ENCODE results near the gene PPEF1.

DNA sequence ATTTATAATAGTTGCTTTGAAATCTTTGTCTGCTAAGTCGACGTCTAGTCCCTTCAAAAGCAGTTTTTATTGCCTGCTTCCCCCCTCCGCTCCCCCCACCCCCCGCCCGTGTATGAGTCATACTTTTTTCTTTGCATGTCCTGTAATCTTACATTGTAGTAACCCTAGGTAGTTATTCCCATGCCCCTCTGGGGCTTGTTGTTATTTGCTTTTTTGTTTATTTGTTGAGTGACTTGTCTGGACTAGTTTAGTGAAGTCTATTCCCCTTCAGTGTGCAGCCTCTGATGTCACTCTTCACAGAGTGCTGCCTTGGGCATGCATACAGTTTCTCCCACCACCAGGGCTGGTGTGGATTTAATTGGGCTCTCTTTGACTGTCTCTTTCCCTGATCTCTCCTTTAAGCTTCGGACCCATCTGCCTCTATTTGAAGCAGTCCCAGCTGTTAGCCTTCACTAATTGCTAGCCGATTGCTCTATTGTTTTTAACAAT, 86.2 kb downstream of the PPEF1 start:
- TF ChIP-seq POLR2AphosphoS5 (IDR thresholded peaks at IDR 0.05; ENCODE audit: low read depth, low read length) (no peak), SUZ12 (IDR thresholded peaks at IDR 0.05; ENCODE audit: low read length) (no peak), SP1 (IDR thresholded peaks at IDR 0.05; ENCODE audit: low read depth, low read length) (no peak), POLR2A (IDR thresholded peaks at IDR 0.05; ENCODE audit: control extremely low read depth in 1 of 2, low read depth in 2 of 2, low read length in 2 of 2) (no peak), BRCA1 (IDR thresholded peaks at IDR 0.05; ENCODE audit: low read depth, low read length) (no peak), RAD21 (IDR thresholded peaks at IDR 0.05 in 1 of 2, conservative IDR thresholded peaks at IDR 0.05 in 1 of 2; ENCODE audit: low read depth in 2 of 2, low read length in 2 of 2) (no peak), YY1 (IDR thresholded peaks at IDR 0.05; ENCODE audit: low read depth, low read length) (no peak), EP300 (IDR thresholded peaks at IDR 0.05; ENCODE audit: borderline replicate concordance in 1 of 2, low read depth in 2 of 2, low read length in 2 of 2) (no peak), CTCF (IDR thresholded peaks at IDR 0.05; ENCODE audit: control extremely low read depth in 1 of 3, insufficient read depth in 1 of 3, low read depth in 1 of 3, low read length in 3 of 3) (no peak), SIX5 (IDR thresholded peaks at IDR 0.05; ENCODE audit: low read depth, low read length) (no peak), SRF (IDR thresholded peaks at IDR 0.05; ENCODE audit: low read depth, low read length) (no peak), ATF2 (IDR thresholded peaks at IDR 0.05; ENCODE audit: low read length) (no peak)

Data from H1 (cell line).